ENCODE measurements around the gene TNFSF12.

TNFSF12 gene

GRCh38 chr17:7544911-7545310 is 3.9 kb upstream of the TNFSF12 start:
- no peak for DNase-seq (ENCODE audit: low read depth in 2 of 2)

GRCh38 chr17:7549401-7550055 is 670 bp downstream of the TNFSF12 start:
- peak in 1 of 2 experiments; percentile 24 for DNase-seq (ENCODE audit: low read depth in 2 of 2)

GRCh38 chr17:7550344-7550743 is 1.5 kb downstream of the TNFSF12 start:
- DNase-seq (ENCODE audit: low read depth in 2 of 2) = no peak

- no peak for DNase-seq (ENCODE audit: low read depth in 2 of 2)
Measured at GRCh38 chr17:7551396-7551795, 2.5 kb downstream of the TNFSF12 start.

GRCh38 chr17:7552621-7553051 is 3.8 kb downstream of the TNFSF12 start:
- no peak for DNase-seq (ENCODE audit: low read depth in 2 of 2)

GRCh38 chr17:7553356-7553755 is 4.5 kb downstream of the TNFSF12 start:
- no peak for DNase-seq (ENCODE audit: low read depth in 2 of 2)

- no peak for DNase-seq (ENCODE audit: low read depth in 2 of 2)
Measured at GRCh38 chr17:7555320-7555948, 6.6 kb downstream of the TNFSF12 start.

- no peak for DNase-seq (ENCODE audit: low read depth in 2 of 2)
Measured at GRCh38 chr17:7556627-7557026, 7.8 kb downstream of the TNFSF12 start.

GRCh38 chr17:7557147-7557764 is 8.4 kb downstream of the TNFSF12 start:
- no peak for DNase-seq (ENCODE audit: low read depth in 2 of 2)

GRCh38 chr17:7557775-7558543 is 9.1 kb downstream of the TNFSF12 start:
- DNase-seq (ENCODE audit: low read depth in 2 of 2) = no peak

GRCh38 chr17:7558544-7559319 is 9.9 kb downstream of the TNFSF12 start, which contains the start of gene TNFSF13:
Gene TNFSF13, plus strand, starts transcription at chr17:7558750. Its CDS starts 290 bp downstream, at chr17:7559040.
- DNase-seq (ENCODE audit: low read depth in 2 of 2) = no peak

GRCh38 chr17:7559320-7560171 is 10.7 kb downstream of the TNFSF12 start:
- no peak for DNase-seq (ENCODE audit: low read depth in 2 of 2)

- peak in 1 of 2 experiments; percentile 67 for DNase-seq (ENCODE audit: low read depth in 2 of 2)
Measured at GRCh38 chr17:7560172-7561027, 11.5 kb downstream of the TNFSF12 start.

GRCh38 chr17:7561028-7561575 is 12.2 kb downstream of the TNFSF12 start:
- DNase-seq (ENCODE audit: low read depth in 2 of 2) = peak; percentile 71 to 86

GRCh38 chr17:7561589-7562207 is 12.8 kb downstream of the TNFSF12 start, which contains the start of gene SENP3:
Gene SENP3, plus strand, starts transcription at chr17:7561919. Its CDS starts 1,158 bp downstream, at chr17:7563077.
- peak; percentile 83 to 87 for DNase-seq (ENCODE audit: low read depth in 2 of 2)

- DNase-seq (ENCODE audit: low read depth in 2 of 2) = no peak
Measured at GRCh38 chr17:7562208-7562605, 13.3 kb downstream of the TNFSF12 start.

- no peak for DNase-seq (ENCODE audit: low read depth in 2 of 2)
Measured at GRCh38 chr17:7563115-7563869, 14.4 kb downstream of the TNFSF12 start.

GRCh38 chr17:7569571-7569970 is 20.7 kb downstream of the TNFSF12 start:
- DNase-seq (ENCODE audit: low read depth in 2 of 2) = no peak
